Hepatocyte (in vitro differentiated cells): ENCODE data around the gene ERCC4. TPM values are rescaled to one million over a fixed set of nuclear protein-coding genes. Genes with fewer than 3 reads are reported as not detected.

Source experiments
- DNase-seq: peaks from one replicate; pipeline ENCODE4 v3.0.0-alpha.2; 2016; ENCODE audit warnings: low spot score
- H2AFZ ChIP-seq: fragments of 200-600 bp; sonication (generic); 2 replicates; pipeline ENCODE4 v1.6.0; 2016; ENCODE audit warnings: antibody characterized with exemption, mild to moderate bottlenecking
- H3K27ac ChIP-seq: fragments of 200-600 bp; sonication (generic); 2 replicates; pipeline ENCODE4 v1.5.1; 2016; ENCODE audit warnings: mild to moderate bottlenecking
- H3K27me3 ChIP-seq: fragments of 200-600 bp; sonication (generic); 2 replicates; pipeline ENCODE4 v1.6.1; 2016
- H3K36me3 ChIP-seq: fragments of 200-600 bp; sonication (generic); replicated peaks from 2 replicates; pipeline ENCODE4 v1.5.1; 2016; ENCODE audit warnings: low read depth; ENCODE audit not compliant: insufficient read depth
- H3K4me1 ChIP-seq: fragments of 200-600 bp; sonication (generic); 2 replicates; pipeline ENCODE4 v1.5.1; 2016; ENCODE audit warnings: mild to moderate bottlenecking, moderate library complexity; ENCODE audit not compliant: insufficient read depth
- H3K4me2 ChIP-seq: fragments of 200-600 bp; sonication (generic); 2 replicates; pipeline ENCODE4 v1.6.0; 2016
- H3K4me3 ChIP-seq: fragments of 200-600 bp; sonication (generic); 2 replicates; pipeline ENCODE4 v1.5.1; 2016; ENCODE audit warnings: mild to moderate bottlenecking
- H3K79me2 ChIP-seq: fragments of 200-600 bp; sonication (generic); 2 replicates; pipeline ENCODE4 v1.6.0; 2017; ENCODE audit warnings: mild to moderate bottlenecking
- H3K9me2 ChIP-seq: fragments of 200-600 bp; sonication (generic); replicated peaks from 2 replicates; pipeline ENCODE4 v1.6.0; 2017; ENCODE audit warnings: mild to moderate bottlenecking; ENCODE audit not compliant: insufficient read depth
- H3K9me3 ChIP-seq: fragments of 200-600 bp; sonication (generic); 2 replicates; pipeline ENCODE4 v1.5.1; 2016; ENCODE audit warnings: low read depth, mild to moderate bottlenecking
- H4K20me1 ChIP-seq: fragments of 200-600 bp; sonication (generic); 2 replicates; pipeline ENCODE4 v1.6.0; 2016; ENCODE audit warnings: mild to moderate bottlenecking; ENCODE audit not compliant: insufficient read depth, poor library complexity, severe bottlenecking
- EZH2 ChIP-seq: fragments of 200-600 bp; sonication (generic); IDR thresholded peaks from 2 replicates; pipeline ENCODE4 v1.6.1; 2016; ENCODE audit warnings: antibody characterized with exemption, mild to moderate bottlenecking, borderline replicate concordance
- EZH2phosphoT487 ChIP-seq: fragments of 200-600 bp; sonication (generic); IDR thresholded peaks from one replicate; pipeline ENCODE4 v1.6.1; 2018; ENCODE audit warnings: antibody characterized with exemption, mild to moderate bottlenecking, low read depth, moderate library complexity; ENCODE audit not compliant: unreplicated experiment, severe bottlenecking
- WGBS: methylation state at CpG from one replicate; pipeline ENCODE4 v1.1.6; 2016; ENCODE audit warnings: low lambda C conversion rate; ENCODE audit errors: missing lambda C conversion rate; 5-methylcytosine and 5-hydroxymethylcytosine counted together
- polyA plus RNA-seq: library from polyadenylated mRNA; unstranded; fragments of >200 nt; fragmentation: Nextera tagmentation; extraction: Ambion mirVana; gene quantifications from 2 replicates; pipeline ENCODE4 v1.2.1, GENCODE V29; 2016
- total RNA-seq: library from RNA; depleted of rRNA; stranded (reverse); fragments of >200 nt; gene quantifications from 2 replicates; pipeline ENCODE4 v1.2.3, GENCODE V29; 2014
- TF ChIP-seq, protein P1 (sequence below): fragments of 200-600 bp; sonication (generic); IDR thresholded peaks from 2 replicates; pipeline ENCODE4 v1.5.1; 2016; ENCODE audit warnings: antibody characterized with exemption, mild to moderate bottlenecking; ENCODE audit not compliant: poor library complexity

The ERCC4 gene
- total and polyA plus RNA-seq, 2 experiments from 2014 or later = 14.5 to 19.3 TPM

DNA sequence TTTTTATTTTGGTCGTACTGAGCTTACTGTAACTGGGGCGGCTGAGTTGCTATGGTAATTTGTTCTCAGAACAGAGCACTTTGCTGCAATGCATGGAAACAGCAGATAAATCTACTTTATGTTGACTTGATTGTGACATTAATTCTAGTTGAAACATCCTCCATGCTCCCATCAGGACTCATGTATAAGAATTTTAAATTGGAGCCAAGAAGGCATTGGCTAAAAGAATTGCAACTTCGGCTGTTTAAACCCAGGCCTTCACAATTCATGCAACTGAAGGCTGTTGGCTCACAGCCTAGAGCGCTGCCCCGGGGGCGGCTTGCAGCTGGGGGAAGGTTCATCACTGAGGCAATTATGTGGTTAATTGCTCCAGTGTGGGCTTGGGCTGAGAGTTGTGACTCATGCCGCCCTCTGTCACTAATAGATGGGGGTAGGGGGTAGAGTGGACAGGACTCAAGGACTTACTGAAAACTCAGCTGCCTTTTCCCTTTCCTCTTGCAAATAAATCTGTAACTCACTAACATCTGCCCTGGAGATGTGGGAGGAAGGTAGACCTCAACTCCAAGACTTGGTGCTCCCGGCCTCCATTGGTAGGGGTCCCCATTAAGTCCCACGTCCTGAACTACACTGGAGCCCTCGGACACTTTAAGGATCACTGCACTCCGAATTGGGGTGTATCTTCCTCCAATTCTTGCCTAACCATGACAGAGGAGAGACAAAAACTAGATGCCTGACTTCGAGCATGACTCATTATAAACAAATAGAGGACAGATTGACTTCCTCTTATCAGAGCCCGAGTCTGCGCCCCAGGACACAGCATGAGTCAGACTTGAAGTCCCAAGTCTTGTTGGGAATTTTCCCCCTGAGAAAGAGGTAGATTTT lies 37.5 kb downstream of the ERCC4 start:
- H3K27ac ChIP-seq = peak overlapping the region; percentile 92
- no peak overlapping the region for H3K4me3 ChIP-seq
- 41% methylated on average over 14 of the region's 14 CpGs for WGBS
- H3K4me1 ChIP-seq = peaks cover 13% of the 10 kb centered on the region
- H3K9me3 ChIP-seq = no peaks in the 10 kb centered on the region
- no peak overlapping the region for H2AFZ ChIP-seq
- TF ChIP-seq, protein P1, sequence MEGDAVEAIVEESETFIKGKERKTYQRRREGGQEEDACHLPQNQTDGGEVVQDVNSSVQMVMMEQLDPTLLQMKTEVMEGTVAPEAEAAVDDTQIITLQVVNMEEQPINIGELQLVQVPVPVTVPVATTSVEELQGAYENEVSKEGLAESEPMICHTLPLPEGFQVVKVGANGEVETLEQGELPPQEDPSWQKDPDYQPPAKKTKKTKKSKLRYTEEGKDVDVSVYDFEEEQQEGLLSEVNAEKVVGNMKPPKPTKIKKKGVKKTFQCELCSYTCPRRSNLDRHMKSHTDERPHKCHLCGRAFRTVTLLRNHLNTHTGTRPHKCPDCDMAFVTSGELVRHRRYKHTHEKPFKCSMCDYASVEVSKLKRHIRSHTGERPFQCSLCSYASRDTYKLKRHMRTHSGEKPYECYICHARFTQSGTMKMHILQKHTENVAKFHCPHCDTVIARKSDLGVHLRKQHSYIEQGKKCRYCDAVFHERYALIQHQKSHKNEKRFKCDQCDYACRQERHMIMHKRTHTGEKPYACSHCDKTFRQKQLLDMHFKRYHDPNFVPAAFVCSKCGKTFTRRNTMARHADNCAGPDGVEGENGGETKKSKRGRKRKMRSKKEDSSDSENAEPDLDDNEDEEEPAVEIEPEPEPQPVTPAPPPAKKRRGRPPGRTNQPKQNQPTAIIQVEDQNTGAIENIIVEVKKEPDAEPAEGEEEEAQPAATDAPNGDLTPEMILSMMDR = no peak
- H3K79me2 ChIP-seq = no peaks in the 10 kb centered on the region
- peak overlapping the region; percentile 64 for H3K4me2 ChIP-seq
- no peaks in the 10 kb centered on the region for H3K36me3 ChIP-seq
- DNase-seq = peak; percentile 84
- no peaks in the 10 kb centered on the region for H3K9me2 ChIP-seq
- no peaks in the 10 kb centered on the region for H4K20me1 ChIP-seq
- no peaks in the 10 kb centered on the region for H3K27me3 ChIP-seq

DNA sequence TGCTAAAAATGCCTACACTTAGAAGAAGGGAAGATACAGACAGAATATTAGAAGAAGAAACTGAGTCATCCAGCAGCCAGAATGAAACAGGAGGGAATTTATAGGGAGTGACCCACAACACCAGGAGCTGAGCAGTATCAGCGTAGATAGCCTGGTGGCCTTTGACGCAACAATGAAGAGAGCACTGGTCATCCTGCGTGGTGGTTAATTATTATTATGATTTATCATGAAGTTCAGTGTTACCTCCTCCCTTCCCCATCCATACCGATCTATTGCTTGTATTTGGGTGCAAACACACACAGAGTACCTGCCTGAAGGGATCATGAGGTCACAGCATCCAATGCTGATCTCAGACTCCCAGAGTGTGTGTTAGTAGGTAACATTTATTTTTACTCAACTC lies 38.5 kb downstream of the ERCC4 start:
- H3K4me2 ChIP-seq = peak overlapping the region; percentile 47
- DNase-seq = peak; percentile 49

DNA sequence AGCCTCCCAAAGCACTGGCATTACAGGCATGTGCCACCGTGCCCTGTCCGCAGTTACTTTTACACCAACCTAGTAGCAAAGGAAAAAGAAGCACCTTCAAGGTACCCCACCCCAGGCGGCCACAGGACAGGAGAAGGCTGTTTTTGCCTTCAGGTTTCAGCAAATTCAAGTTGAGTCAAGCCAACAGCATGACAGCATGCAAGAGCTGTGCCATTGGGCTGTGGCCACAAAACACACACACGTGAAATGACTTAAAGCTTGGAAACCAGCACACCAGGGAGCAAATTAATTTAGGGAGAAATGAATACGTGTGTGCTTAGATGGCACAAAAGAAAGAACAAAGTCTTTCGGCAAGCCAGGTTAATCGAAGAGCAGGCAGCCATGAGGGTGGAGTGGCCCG lies 39.7 kb downstream of the ERCC4 start:
- TF ChIP-seq, protein P1 = no peak
- no peak for TF ChIP-seq EZH2phosphoT487
- TF ChIP-seq EZH2 = no peak
- H3K36me3 ChIP-seq = no peaks in the 10 kb centered on the region
- H3K27me3 ChIP-seq = no peaks in the 10 kb centered on the region
- H3K4me2 ChIP-seq = no peak overlapping the region
- no peaks in the 10 kb centered on the region for H4K20me1 ChIP-seq
- no peaks in the 10 kb centered on the region for H3K79me2 ChIP-seq
- peaks cover 13% of the 10 kb centered on the region for H3K4me1 ChIP-seq
- no peak overlapping the region for H2AFZ ChIP-seq
- no peak overlapping the region for H3K4me3 ChIP-seq
- H3K9me3 ChIP-seq = no peaks in the 10 kb centered on the region
- no peak overlapping the region for H3K27ac ChIP-seq
- H3K9me2 ChIP-seq = no peaks in the 10 kb centered on the region
- WGBS = 97% methylated on average over 8 of the region's 8 CpGs
- DNase-seq = no peak

More for the DNA sequence above, 38.5 kb downstream of the ERCC4 start:
- Histone ChIP-seq H3K79me2 (no peaks in the 10 kb centered on the region), H3K27me3 (no peaks in the 10 kb centered on the region), H3K4me1 (peaks cover 13% of the 10 kb centered on the region), H3K4me3 (no peak overlapping the region), H3K36me3 (no peaks in the 10 kb centered on the region), H4K20me1 (no peaks in the 10 kb centered on the region), H3K9me2 (no peaks in the 10 kb centered on the region), H3K9me3 (no peaks in the 10 kb centered on the region), H2AFZ (no peak overlapping the region), H3K27ac (peak overlapping the region; percentile 92)
- TF ChIP-seq, protein P1 = no peak
- TF ChIP-seq EZH2phosphoT487 (no peak), EZH2 (no peak)
- WGBS = 78% methylated on average over 4 of the region's 4 CpGs
